ENCODE measurements around the gene RXRA. TPM values are rescaled to one million over a fixed set of nuclear protein-coding genes. Genes with fewer than 3 reads are reported as not detected.

RXRA gene
- polyA plus RNA-seq, 1 donor from 2014 or later: 0.80 TPM

DNA sequence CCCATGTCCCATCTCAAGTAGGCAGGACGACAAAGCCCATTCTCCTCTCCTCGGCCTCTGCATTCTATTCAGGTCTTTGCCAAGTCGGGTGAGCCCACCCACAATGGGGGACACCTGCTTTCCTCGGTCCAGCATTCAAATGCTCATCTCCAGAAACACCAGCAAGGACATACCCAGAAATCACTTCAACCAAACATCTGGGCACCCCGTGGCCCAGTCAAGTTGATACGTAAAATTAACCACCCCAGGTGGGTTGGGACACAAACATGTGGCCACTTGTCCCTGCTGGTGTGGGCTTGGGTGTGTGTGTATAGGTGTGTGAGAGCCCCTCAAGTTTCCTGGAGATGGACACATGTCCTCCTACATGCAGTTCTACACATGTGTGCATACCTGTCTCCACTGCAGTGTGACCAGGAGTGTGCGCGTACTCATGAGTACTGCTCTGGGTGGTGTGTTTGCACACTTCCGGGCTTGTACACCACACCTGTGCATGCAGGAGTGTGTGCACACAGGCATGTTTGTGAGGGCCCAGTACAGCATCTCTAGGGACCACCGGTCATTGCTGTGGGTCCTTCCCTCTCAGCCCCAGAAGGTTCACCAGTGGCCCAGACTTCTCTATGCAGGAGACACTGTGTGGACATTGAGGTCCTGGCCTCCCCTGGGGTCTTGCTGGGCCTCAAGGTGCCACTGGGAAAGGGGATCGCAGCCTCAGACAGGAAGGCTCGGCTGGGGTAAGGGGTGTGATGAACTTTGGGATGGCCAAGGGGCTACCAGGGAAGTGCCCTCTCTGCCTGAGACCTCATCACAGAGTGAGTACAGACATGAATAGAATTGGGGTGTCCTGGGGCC, 35.4 kb upstream of the RXRA start:
- Mint-ChIP-seq H3K27me3 (peaks cover 18% of the 10 kb centered on the region), H3K36me3 (no peaks in the 10 kb centered on the region), H3K4me3 (no peak overlapping the region), H3K9me3 (no peaks in the 10 kb centered on the region), H3K27ac (peak overlapping the region in 1 of 3 donors; percentile 32), H3K4me1 (peaks cover 0 to 5% (median 4%) of the 10 kb centered on the region in 3 donors)

DNA sequence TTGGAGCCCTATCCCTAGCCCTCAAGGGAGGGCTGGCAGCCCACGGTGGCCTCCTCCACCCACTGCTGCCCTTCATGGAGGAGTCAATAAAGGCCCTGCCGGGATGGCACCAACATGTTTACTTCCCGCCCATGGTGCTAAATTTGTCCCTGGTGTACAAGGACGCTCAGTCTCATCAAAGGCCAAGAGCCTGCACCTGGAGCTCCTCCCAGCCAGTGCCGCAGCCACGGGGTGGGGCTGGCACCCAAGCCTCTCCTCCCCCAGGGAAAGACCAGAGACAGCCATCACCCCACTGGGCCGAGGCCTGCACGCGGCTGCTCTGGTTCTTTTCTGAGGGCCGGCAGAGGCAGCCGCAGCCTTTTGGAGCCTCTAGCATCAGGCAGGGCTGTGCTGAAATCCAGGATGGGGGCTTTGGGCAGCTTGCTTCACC, 34.8 kb upstream of the RXRA start:
- H3K4me1 Mint-ChIP-seq: peaks cover 0 to 5% (median 4%) of the 10 kb centered on the region in 3 donors
- no peak overlapping the region for H3K4me3 Mint-ChIP-seq
- H3K27ac Mint-ChIP-seq: peak overlapping the region in 1 of 3 donors; percentile 32
- H3K9me3 Mint-ChIP-seq: no peaks in the 10 kb centered on the region
- H3K27me3 Mint-ChIP-seq: peaks cover 18% of the 10 kb centered on the region
- no peaks in the 10 kb centered on the region for H3K36me3 Mint-ChIP-seq

DNA sequence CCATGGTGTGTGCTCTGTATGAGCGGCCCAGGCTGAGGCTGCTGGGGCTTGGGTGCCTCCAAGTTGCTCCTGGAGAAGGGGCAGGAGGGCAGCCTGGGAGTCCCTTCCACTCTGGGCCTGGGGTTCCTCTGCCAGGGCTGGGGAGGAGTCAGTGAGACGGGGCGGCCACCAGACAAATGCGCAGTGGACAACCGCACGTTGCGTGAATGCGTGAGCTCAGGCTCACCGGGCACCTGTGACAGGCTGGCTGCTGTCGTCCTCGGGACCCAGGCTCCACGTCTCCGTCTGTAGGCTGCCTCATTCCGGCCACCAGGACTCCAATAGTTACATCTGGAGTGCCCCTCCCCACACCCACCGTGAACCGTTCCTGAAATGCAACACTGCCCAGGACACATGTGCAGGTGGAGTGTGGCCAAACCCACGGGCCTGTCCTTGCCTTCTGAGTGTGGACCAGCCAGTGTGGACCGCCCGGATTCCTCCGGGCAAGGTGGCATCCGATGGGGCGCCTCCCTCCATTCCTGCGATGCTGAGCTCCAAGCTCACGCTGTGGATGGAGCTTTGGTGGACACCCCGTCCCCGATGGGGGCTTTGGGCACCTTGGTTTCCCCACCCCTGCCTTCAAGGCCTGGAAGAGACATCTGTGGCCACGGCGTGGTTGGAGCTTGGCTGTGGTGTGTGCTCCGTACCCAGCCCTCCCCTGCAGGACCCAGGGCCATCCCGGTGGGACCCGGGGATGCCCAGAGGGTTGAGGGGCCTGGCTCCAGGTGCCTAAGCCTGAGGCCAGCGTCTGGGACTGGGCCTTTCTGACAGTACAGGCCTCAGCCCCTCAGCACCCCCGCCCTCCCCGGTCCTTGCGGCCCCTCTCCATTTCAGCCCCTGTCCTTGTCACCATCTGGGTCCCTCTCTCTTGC, 34.0 kb upstream of the RXRA start:
- H3K36me3 Mint-ChIP-seq: no peaks in the 10 kb centered on the region
- no peak overlapping the region for H3K27ac Mint-ChIP-seq
- H3K4me3 Mint-ChIP-seq: no peak overlapping the region
- H3K4me1 Mint-ChIP-seq: peaks cover 0 to 5% (median 2%) of the 10 kb centered on the region in 3 donors
- H3K9me3 Mint-ChIP-seq: no peaks in the 10 kb centered on the region
- H3K27me3 Mint-ChIP-seq: peaks cover 14% of the 10 kb centered on the region

DNA sequence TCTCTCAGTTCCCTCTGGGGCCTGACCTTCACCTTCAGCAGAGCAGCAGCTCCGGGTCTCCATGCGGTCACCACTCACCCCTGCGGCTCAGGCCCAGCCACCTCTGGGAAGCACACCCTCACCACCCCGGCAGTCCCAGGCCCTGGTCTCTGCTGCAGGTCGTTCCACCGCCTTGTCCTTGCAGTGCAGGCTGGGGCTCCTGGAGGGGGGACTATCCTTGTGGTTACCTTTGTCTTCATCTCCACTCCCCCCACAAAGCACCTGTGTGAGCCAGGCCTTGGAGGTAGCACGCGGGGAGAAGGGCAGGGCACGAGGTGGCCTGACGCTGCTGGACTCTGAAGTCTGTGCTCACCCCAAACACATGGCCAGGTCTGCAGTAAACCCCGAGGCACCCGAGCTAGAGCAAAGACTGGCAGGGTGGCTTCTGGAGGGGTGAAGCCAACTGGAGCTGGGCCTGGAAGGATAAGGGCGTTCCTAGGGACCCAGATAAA, 33.2 kb upstream of the RXRA start:
- Mint-ChIP-seq H3K36me3 (no peaks in the 10 kb centered on the region), H3K4me3 (no peak overlapping the region), H3K9me3 (no peaks in the 10 kb centered on the region), H3K27me3 (peaks cover 11% of the 10 kb centered on the region), H3K27ac (no peak overlapping the region), H3K4me1 (peaks cover 0 to 5% (median 2%) of the 10 kb centered on the region in 3 donors)

DNA sequence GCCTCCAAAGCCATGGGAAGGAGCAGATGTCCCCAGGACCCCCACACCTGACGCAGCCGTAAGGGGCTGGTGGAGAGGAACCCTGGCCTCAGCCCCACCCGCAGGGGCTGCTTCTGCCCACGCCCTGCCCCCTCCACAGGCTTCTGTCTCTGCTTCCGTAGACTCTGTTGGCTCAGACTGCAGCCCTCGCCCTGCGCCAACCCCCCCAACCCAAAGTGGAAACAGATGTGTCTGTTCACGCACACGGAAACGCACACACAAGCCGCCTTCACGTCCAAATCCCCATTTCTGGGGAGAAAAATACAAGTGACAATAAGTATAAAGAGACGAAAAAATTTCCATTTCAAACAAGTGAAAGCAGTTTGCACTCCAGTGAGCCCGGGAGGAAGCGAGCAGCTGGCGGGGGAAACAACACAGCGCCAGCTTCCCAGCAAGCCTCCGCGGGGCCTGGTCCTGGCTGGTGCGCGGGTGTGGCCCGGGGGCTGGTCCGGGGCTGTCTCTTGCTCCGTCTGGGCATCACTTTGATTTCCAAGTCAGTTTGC, 32.6 kb upstream of the RXRA start:
- H3K4me1 Mint-ChIP-seq: peaks cover 0 to 5% (median 2%) of the 10 kb centered on the region in 3 donors
- H3K27me3 Mint-ChIP-seq: peaks cover 9% of the 10 kb centered on the region
- H3K36me3 Mint-ChIP-seq: no peaks in the 10 kb centered on the region
- H3K4me3 Mint-ChIP-seq: peak overlapping the region in 2 of 4 donors; percentile 38 to 84
- H3K27ac Mint-ChIP-seq: no peak overlapping the region
- H3K9me3 Mint-ChIP-seq: no peaks in the 10 kb centered on the region

DNA sequence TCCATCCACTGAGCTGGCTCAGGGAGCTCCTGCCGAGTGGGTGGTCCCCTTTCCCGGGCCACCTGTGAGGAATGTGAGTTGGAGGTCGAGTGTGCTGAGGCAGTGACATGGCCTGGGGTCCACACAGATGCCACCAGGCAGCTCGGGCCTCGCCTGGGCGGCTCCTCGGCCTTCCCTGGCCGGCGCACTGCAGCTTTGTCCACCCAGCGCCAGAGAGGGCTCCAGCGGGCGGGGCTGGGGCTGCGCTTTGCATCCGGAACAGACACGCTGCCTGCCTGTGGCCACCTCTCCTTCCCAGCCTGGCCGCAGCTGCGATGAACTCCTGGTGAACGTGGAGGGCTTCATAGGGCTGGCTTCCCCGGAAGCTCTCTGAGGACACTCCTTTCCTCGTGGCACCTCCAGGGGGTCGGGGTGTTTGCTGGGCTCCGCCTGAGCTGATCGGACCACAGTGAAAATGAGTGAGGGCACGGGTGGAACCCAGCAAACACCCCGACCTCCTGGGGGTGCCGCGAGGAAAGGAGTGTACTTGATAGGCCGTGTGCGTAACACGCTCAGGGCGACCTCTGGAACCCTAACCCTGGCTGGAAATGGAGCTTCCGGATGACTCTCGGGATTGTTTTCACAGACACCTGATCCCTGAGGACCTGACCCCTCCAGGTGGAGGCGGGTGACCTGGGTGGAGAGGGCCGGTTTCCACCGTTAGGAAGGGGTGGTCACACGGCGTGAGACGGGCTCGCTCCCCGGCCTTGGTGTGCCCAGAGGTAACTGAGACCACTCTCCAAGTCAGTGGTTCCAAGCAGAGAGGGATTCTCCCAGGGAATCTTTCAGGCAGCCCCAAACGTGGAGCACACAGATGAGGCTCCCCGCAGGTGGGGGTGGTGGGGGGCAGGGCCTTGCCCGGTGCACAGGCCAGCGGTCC, 31.8 kb upstream of the RXRA start:
- H3K27ac Mint-ChIP-seq: no peak overlapping the region
- H3K9me3 Mint-ChIP-seq: no peaks in the 10 kb centered on the region
- no peaks in the 10 kb centered on the region for H3K36me3 Mint-ChIP-seq
- H3K27me3 Mint-ChIP-seq: peaks cover 11% of the 10 kb centered on the region
- peaks cover 0 to 5% (median 2%) of the 10 kb centered on the region in 3 donors for H3K4me1 Mint-ChIP-seq
- peak overlapping the region in 2 of 4 donors; percentile 27 to 76 for H3K4me3 Mint-ChIP-seq

DNA sequence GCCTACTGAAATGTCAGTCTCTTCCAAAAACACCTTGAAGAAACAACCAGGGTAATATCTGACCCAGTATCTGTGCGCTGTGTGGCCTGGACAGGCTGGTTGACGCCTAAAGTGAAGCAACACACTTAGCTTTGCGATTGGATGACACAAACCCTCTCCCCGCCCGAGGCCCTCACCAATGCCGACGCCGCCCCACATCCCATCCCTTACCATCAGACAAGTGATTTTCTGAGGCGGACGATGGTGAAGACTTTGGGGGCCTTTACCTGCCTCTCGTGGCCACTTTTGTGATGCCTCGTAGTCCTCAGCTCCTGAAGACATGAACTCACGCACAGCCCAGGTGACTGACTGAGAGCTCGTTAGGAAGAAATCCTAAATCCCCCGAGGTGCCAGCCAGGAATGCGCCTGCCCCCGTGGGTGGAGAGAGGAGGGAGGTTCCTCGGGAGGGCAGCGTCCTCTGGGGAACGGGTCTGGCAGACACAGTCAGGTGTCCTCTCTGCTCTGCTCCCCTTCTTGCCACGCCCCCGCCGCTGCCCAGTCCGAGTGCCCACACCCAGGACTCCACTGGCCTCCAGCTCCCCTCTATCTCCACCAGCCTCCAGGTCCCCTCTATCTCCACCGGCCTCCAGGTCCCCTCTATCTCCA, 31.0 kb upstream of the RXRA start:
- H3K27me3 Mint-ChIP-seq: peaks cover 12% of the 10 kb centered on the region
- no peaks in the 10 kb centered on the region for H3K9me3 Mint-ChIP-seq
- H3K36me3 Mint-ChIP-seq: no peaks in the 10 kb centered on the region
- H3K4me1 Mint-ChIP-seq: peaks cover 0 to 5% (median 2%) of the 10 kb centered on the region in 3 donors
- H3K4me3 Mint-ChIP-seq: no peak overlapping the region
- H3K27ac Mint-ChIP-seq: no peak overlapping the region

DNA sequence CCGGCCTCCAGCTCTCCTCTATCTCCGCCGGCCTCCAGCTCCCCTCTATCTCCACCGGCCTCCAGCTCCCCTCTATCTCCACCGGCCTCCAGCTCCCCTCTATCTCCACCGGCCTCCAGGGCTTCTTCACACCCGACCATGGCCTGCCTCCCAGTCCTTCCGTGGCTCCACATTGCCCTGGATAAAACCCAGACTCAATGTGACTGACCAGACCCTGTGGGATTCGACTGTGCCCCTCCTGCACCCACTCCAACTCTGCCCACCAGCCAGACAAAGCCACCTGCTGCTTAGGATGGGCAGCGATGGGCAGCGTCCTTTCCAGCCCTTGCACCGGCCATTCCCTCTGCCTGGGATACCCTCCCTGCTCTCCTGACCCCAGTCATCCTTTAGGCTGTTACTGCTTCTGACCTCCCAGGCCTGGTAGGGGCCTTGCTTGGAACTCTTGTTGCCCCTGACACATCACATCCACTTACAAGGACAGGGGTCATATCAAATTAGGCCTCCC, 30.5 kb upstream of the RXRA start:
- H3K27me3 Mint-ChIP-seq: peaks cover 15% of the 10 kb centered on the region
- H3K9me3 Mint-ChIP-seq: no peaks in the 10 kb centered on the region
- peak overlapping the region in 1 of 4 donors; percentile 43 for H3K4me3 Mint-ChIP-seq
- H3K27ac Mint-ChIP-seq: no peak overlapping the region
- H3K4me1 Mint-ChIP-seq: peaks cover 0 to 5% (median 2%) of the 10 kb centered on the region in 3 donors
- H3K36me3 Mint-ChIP-seq: no peaks in the 10 kb centered on the region

DNA sequence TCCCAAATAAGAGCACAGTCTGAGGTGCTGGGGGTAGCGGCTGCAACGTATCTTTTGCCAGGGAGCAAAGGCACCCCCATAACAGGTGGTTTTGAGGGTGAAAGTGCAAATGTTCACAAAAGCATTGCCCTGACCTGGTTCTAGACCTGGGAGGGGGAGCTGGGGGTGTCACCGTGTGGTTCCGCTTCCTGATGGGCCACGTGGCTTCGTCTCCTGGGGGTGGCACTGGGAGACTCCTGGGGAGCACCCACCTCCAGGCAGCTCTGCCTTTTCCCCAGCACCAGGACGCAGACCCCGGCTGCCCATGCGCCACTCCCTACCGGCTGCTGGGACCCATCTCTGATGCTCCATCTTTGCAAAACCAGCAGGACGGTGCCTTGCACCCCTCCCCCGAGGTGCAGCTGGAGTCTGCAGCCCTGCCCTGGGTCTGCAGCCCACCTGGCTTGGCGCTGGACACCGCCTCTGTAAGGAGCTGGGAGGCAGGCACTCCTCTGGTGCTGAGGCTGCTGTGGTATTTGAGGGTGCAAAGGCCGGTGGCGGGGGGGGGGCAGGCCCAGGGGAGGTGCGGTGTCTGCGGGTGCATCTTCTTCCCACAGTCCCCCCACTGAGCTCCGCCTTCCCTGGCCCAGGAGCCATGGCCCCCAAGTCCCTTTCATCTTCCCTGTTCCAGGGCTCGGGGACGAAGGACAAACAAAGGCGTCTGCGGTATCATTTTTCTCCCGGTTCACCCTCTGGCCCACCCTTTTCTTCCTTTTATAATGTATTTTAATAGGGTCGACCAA, 29.8 kb upstream of the RXRA start:
- Mint-ChIP-seq H3K27ac (no peak overlapping the region), H3K4me3 (no peak overlapping the region), H3K4me1 (peaks cover 0 to 5% (median 2%) of the 10 kb centered on the region in 3 donors), H3K36me3 (no peaks in the 10 kb centered on the region), H3K9me3 (no peaks in the 10 kb centered on the region), H3K27me3 (peaks cover 15% of the 10 kb centered on the region)

DNA sequence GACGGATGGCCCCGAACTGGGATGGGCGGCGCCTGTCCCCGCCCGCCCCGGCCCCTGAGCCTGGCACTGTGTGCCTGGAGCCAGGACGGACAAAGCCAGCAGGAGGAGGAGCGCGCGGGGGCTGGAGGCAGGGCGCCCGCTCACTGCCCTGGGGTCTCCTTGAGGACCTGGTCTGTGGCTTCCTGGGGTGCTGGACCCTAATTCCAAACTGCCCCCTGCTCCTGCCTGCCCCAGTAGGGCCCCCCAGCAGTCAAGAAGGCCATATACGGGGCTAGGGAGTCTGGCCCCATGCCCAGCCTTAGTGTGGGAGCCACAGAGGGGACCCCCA, 29.2 kb upstream of the RXRA start:
- Mint-ChIP-seq H3K27ac (no peak overlapping the region), H3K27me3 (peaks cover 15% of the 10 kb centered on the region), H3K36me3 (no peaks in the 10 kb centered on the region), H3K4me1 (peaks cover 0 to 9% (median 6%) of the 10 kb centered on the region in 3 donors), H3K9me3 (no peaks in the 10 kb centered on the region), H3K4me3 (no peak overlapping the region)

DNA sequence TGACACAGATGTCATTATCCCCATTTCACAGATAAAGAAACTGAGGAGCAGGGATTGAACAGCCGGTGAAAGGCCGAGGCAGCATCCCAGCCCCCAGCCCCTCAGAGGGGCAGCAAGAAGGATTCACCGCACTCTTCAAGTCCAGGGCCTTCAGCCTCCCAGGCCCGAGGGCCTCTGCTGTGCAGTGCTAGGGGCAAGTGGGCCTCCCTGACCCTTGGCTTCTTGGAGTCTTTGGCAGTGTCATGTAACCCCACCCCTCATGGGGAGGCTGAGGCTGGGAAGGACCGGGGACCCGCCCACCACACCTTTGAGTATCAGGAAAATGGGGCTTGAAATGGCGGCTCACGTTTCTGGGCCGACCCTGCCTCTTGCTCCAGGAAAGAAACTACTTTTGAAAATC, 28.7 kb upstream of the RXRA start:
- Mint-ChIP-seq H3K9me3 (no peaks in the 10 kb centered on the region), H3K27me3 (peaks cover 15% of the 10 kb centered on the region), H3K4me1 (peaks cover 0 to 9% (median 6%) of the 10 kb centered on the region in 3 donors), H3K27ac (no peak overlapping the region), H3K36me3 (no peaks in the 10 kb centered on the region), H3K4me3 (no peak overlapping the region)

DNA sequence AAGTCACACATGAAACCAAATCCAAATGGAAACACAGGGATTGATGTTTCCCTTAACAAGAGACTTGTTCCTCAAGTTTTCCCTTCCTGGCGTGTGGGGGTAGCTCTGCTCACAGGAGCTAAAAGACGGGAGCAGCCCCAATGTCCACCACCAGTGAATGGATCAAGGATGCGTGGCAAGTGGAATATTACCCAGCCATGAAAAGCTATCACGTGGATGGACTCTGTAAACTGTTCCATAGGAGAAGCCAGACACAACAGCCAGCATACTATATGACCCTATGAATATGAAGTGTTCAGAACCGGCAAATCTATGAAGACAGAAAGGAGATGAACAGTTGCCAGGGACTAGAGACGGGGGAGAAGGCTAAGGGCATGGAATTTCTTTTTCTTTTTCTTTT, 28.3 kb upstream of the RXRA start:
- no peaks in the 10 kb centered on the region for H3K36me3 Mint-ChIP-seq
- H3K27ac Mint-ChIP-seq: no peak overlapping the region
- no peaks in the 10 kb centered on the region for H3K9me3 Mint-ChIP-seq
- H3K4me3 Mint-ChIP-seq: peak overlapping the region in 1 of 4 donors; percentile 63
- H3K27me3 Mint-ChIP-seq: peaks cover 15% of the 10 kb centered on the region
- peaks cover 0 to 7% (median 6%) of the 10 kb centered on the region in 3 donors for H3K4me1 Mint-ChIP-seq

DNA sequence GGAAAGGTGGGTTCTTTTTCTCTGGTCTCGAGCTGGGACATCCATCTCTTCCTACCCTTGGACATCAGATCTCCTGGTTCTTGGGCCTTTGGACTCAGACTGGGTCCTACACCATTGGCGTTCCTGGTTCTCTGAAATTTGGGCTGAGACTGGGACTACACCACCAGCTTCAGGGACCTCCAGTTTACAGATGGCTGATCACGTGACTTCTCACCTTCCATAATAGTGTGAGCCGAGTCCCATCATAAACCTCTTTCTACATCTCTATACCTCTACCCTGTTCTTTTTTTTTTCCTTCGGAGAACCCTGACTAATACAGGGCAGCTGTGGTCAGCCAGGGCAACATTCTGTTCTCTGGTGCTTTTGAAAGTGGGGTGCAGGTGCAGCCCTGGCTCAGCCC, 27.2 kb upstream of the RXRA start:
- Mint-ChIP-seq H3K4me1 (peaks cover 0 to 4% (median 4%) of the 10 kb centered on the region in 3 donors), H3K27me3 (peaks cover 12% of the 10 kb centered on the region), H3K27ac (no peak overlapping the region), H3K9me3 (no peaks in the 10 kb centered on the region), H3K36me3 (no peaks in the 10 kb centered on the region), H3K4me3 (no peak overlapping the region)

Data from IgD-negative memory B cell (primary cell).